Endodermal cell (in vitro differentiated cells): ENCODE results near the gene CTU1. TPM values are rescaled to one million over a fixed set of nuclear protein-coding genes. Genes with fewer than 3 reads are reported as not detected.

Experiments
- DNase-seq: peaks from one replicate; pipeline ENCODE4 v3.0.0-alpha.2; 2017
- H3K27ac ChIP-seq: 2 replicates; pipeline ENCODE4 v1.5.1; 2013; ENCODE audit warnings: mild to moderate bottlenecking, low read depth, low read length, moderate library complexity
- H3K27me3 ChIP-seq: 2 replicates; pipeline ENCODE4 v1.6.1; 2013; ENCODE audit warnings: mild to moderate bottlenecking, low read length, moderate library complexity; ENCODE audit not compliant: insufficient read depth, control insufficient read depth, poor library complexity, severe bottlenecking
- H3K36me3 ChIP-seq: 2 replicates; pipeline ENCODE4 v1.7.0; 2013; ENCODE audit warnings: mild to moderate bottlenecking, low read length, moderate library complexity; ENCODE audit not compliant: control insufficient read depth, insufficient read depth
- H3K4me1 ChIP-seq: one replicate; pipeline ENCODE4 v1.7.0; 2013; ENCODE audit warnings: low read length; ENCODE audit not compliant: control insufficient read depth, insufficient read depth
- H3K4me3 ChIP-seq: 2 replicates; pipeline ENCODE4 v1.5.1; 2013; ENCODE audit warnings: mild to moderate bottlenecking, low read length, moderate library complexity
- H3K9ac ChIP-seq: 2 replicates; pipeline ENCODE4 v1.6.1; 2013; ENCODE audit warnings: mild to moderate bottlenecking, low read length, moderate library complexity; ENCODE audit not compliant: poor library complexity, severe bottlenecking; ENCODE audit errors: extremely low read depth
- H3K9me3 ChIP-seq: 2 replicates; pipeline ENCODE4 v1.6.1; 2013; ENCODE audit warnings: mild to moderate bottlenecking, low read length, moderate library complexity; ENCODE audit not compliant: control insufficient read depth
- H3K27ac Mint-ChIP-seq: 2 replicates; pipeline ENCODE4 v1.8.0; 2020; ENCODE audit warnings: mixed read lengths
- H3K27me3 Mint-ChIP-seq: 2 replicates; pipeline ENCODE4 v1.8.0; 2021; ENCODE audit warnings: mild to moderate bottlenecking, mixed read lengths; ENCODE audit not compliant: insufficient read depth
- H3K36me3 Mint-ChIP-seq: 2 replicates; pipeline ENCODE4 v1.8.0; 2020; ENCODE audit warnings: low read depth, mixed read lengths
- H3K4me1 Mint-ChIP-seq: 2 replicates; pipeline ENCODE4 v1.8.0; 2020; ENCODE audit warnings: mixed read lengths
- H3K4me3 Mint-ChIP-seq: 2 replicates; pipeline ENCODE4 v1.8.0; 2020; ENCODE audit warnings: mild to moderate bottlenecking, moderate library complexity, mixed read lengths
- H3K9me3 Mint-ChIP-seq: 2 replicates; pipeline ENCODE4 v1.8.0; 2020; ENCODE audit warnings: mild to moderate bottlenecking, mixed read lengths
- CTCF ChIP-seq: fragments of 200-600 bp; sonication (generic); conservative IDR thresholded peaks from 2 replicates; pipeline ENCODE4 v1.5.0; 2021; ENCODE audit warnings: antibody characterized with exemption, mild to moderate bottlenecking
- WGBS, 2 experiments: methylation state at CpG; one replicate each; pipeline versions ENCODE4 v1.1.5 to v1.1.7; 2013; ENCODE audit warnings: missing lambda C conversion rate in 2 of 2, mixed read lengths in 1 of 2; ENCODE audit not compliant: insufficient coverage in 1 of 2, insufficient read length in 1 of 2; 5-methylcytosine and 5-hydroxymethylcytosine counted together
- total RNA-seq, 2 donors: library from RNA; stranded (reverse); fragmentation: NEBNext Ultra II Directional in 1 of 2; extraction: Animal tissue kit (Norgen Biotek cat#: 25700) in 1 of 2; gene quantifications; 2 replicates in 1 of 2; 3 replicates in 1 of 2; pipeline ENCODE4 v1.2.1, GENCODE V29; 2021

The CTU1 gene
- total RNA-seq, 2 donors from 2014 or later = 5.1 to 5.7 TPM

- no peak for DNase-seq
- Mint-ChIP-seq H3K4me3 (no peak overlapping the region), H3K4me1 (peaks cover 6% of the 10 kb centered on the region), H3K9me3 (no peaks in the 10 kb centered on the region), H3K27ac (no peak overlapping the region), H3K27me3 (peaks cover 31% of the 10 kb centered on the region), H3K36me3 (no peaks in the 10 kb centered on the region)
- H3K27me3 ChIP-seq = peaks cover 4% of the 10 kb centered on the region
- TF ChIP-seq CTCF = no peak
- WGBS, 2 experiments = 92 to 96% methylated on average over 4 to 6 of the region's 6 CpGs
- no peak overlapping the region for H3K9ac ChIP-seq
- no peak overlapping the region for H3K4me3 ChIP-seq
- H3K4me1 ChIP-seq = no peaks in the 10 kb centered on the region
- H3K36me3 ChIP-seq = no peaks in the 10 kb centered on the region
- H3K27ac ChIP-seq = no peak overlapping the region
- no peaks in the 10 kb centered on the region for H3K9me3 ChIP-seq
Measured at GRCh38 chr19:51119611-51120010, 11.4 kb upstream of the CTU1 start.

- TF ChIP-seq CTCF = no peak
- H3K4me1 ChIP-seq = no peaks in the 10 kb centered on the region
- H3K27ac ChIP-seq = no peak overlapping the region
- no peaks in the 10 kb centered on the region for H3K36me3 ChIP-seq
- no peak overlapping the region for H3K9ac ChIP-seq
- peaks cover 6% of the 10 kb centered on the region for H3K4me1 Mint-ChIP-seq
- 72 to 88% methylated on average over 3 to 4 of the region's 4 CpGs for WGBS, 2 experiments
- H3K36me3 Mint-ChIP-seq = no peaks in the 10 kb centered on the region
- no peak for DNase-seq
- peaks cover 35% of the 10 kb centered on the region for H3K27me3 Mint-ChIP-seq
- H3K27ac Mint-ChIP-seq = no peak overlapping the region
- no peak overlapping the region for H3K4me3 ChIP-seq
- no peaks in the 10 kb centered on the region for H3K9me3 Mint-ChIP-seq
- no peaks in the 10 kb centered on the region for H3K9me3 ChIP-seq
- H3K27me3 ChIP-seq = peaks cover 6% of the 10 kb centered on the region
- no peak overlapping the region for H3K4me3 Mint-ChIP-seq
Measured at GRCh38 chr19:51119101-51119500, 10.9 kb upstream of the CTU1 start.

- Mint-ChIP-seq H3K4me3 (no peak overlapping the region), H3K27me3 (peaks cover 30% of the 10 kb centered on the region), H3K4me1 (peaks cover 4% of the 10 kb centered on the region), H3K36me3 (no peaks in the 10 kb centered on the region), H3K9me3 (no peaks in the 10 kb centered on the region), H3K27ac (no peak overlapping the region)
- no peak for TF ChIP-seq CTCF
- DNase-seq = no peak
- Histone ChIP-seq H3K27me3 (peaks cover 24% of the 10 kb centered on the region), H3K36me3 (no peaks in the 10 kb centered on the region), H3K9me3 (no peaks in the 10 kb centered on the region), H3K4me1 (no peaks in the 10 kb centered on the region), H3K4me3 (no peak overlapping the region), H3K27ac (no peak overlapping the region), H3K9ac (no peak overlapping the region)
- 82 to 100% methylated on average over 2 to 6 of the region's 6 CpGs for WGBS, 2 experiments
Measured at GRCh38 chr19:51116736-51117286, 8.6 kb upstream of the CTU1 start.
